Sigmoid colon (tissue), 4 donors: ENCODE results near the gene HIVEP2.

Experiments used
- POLR2AphosphoS5 ChIP-seq, 4 donors: sonication (generic); formaldehyde crosslinking; IDR thresholded peaks; one replicate each; pipeline ENCODE4 v1.6.1; 2017; ENCODE audit warnings: antibody characterized with exemption in 4 of 4
- TF ChIP-seq, protein P1 (sequence below), 4 experiments: fragments of 450-650 bp in 3 of 4; fragments of 200-600 bp in 1 of 4; IDR thresholded peaks; one replicate each; pipeline ENCODE4 v1.5.1; 2016 to 2019; ENCODE audit warnings: antibody characterized with exemption in 4 of 4, mild to moderate bottlenecking in 3 of 4, moderate library complexity in 2 of 4

DNA sequence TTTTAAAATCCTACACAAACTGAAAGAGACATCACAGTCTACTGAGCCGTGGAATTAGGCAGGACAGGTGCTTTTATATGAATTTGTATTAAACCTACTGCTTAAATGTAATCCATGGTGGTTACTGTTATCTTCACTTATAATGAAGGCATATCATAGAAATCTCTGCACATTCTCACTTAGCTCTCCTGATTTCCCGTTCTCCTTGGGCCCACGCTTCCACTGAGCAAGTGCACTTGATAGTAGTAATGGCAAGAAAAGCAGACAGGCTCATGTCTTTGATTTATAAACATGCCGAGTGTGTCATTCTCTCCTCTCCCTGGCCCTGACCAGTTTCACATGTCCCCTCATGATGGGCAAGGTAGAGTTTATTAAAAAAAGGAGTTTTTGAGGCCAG lies 186.3 kb downstream of the HIVEP2 start:
- TF ChIP-seq, protein P1, sequence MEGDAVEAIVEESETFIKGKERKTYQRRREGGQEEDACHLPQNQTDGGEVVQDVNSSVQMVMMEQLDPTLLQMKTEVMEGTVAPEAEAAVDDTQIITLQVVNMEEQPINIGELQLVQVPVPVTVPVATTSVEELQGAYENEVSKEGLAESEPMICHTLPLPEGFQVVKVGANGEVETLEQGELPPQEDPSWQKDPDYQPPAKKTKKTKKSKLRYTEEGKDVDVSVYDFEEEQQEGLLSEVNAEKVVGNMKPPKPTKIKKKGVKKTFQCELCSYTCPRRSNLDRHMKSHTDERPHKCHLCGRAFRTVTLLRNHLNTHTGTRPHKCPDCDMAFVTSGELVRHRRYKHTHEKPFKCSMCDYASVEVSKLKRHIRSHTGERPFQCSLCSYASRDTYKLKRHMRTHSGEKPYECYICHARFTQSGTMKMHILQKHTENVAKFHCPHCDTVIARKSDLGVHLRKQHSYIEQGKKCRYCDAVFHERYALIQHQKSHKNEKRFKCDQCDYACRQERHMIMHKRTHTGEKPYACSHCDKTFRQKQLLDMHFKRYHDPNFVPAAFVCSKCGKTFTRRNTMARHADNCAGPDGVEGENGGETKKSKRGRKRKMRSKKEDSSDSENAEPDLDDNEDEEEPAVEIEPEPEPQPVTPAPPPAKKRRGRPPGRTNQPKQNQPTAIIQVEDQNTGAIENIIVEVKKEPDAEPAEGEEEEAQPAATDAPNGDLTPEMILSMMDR (IDR thresholded peaks at IDR 0.05): no peak
- TF ChIP-seq POLR2AphosphoS5 (IDR thresholded peaks at IDR 0.05): no peak
